Astrocyte (in vitro differentiated cells and primary cell): ENCODE data around the gene HLA-DQA1.

Experiments
- CTCF ChIP-seq: IDR thresholded peaks from 2 replicates; pipeline ENCODE4 v1.5.1; 2011; ENCODE audit warnings: low read depth, mild to moderate bottlenecking, inconsistent platforms, low read length, moderate library complexity; ENCODE audit not compliant: insufficient read depth
- EZH2 ChIP-seq: IDR thresholded peaks from 2 replicates; pipeline ENCODE4 v1.6.1; 2012; ENCODE audit warnings: mild to moderate bottlenecking, low read length, inconsistent platforms; ENCODE audit not compliant: insufficient read depth

- TF ChIP-seq CTCF (no peak), EZH2 (no peak)
Measured at GRCh38 chr6:32637219-32637880, at the start of gene HLA-DQA1.
